Fibroblast of lung (primary cell): ENCODE data around the gene POLR2F. TPM values are rescaled to one million over a fixed set of nuclear protein-coding genes. Genes with fewer than 3 reads are reported as not detected.

Experiments
- DNase-seq, 2 donors: peaks; one replicate each; pipeline versions ENCODE4 v3.0.0 to v3.0.0-alpha.2; 2010; ENCODE audit warnings: low read depth in 2 of 2
- H2AFZ ChIP-seq: 2 replicates; pipeline ENCODE4 v1.5.1; 2012; ENCODE audit warnings: low read length, control low read depth, inconsistent platforms
- H3K27ac ChIP-seq: 2 replicates; pipeline ENCODE4 v1.5.1; 2011; ENCODE audit warnings: low read length, control low read depth; ENCODE audit not compliant: insufficient read depth
- H3K27me3 ChIP-seq: 2 replicates; pipeline ENCODE4 v1.5.1; 2011; ENCODE audit warnings: mild to moderate bottlenecking, low read length; ENCODE audit not compliant: control insufficient read depth, insufficient read depth
- H3K36me3 ChIP-seq: 2 replicates; pipeline ENCODE4 v1.5.1; 2011; ENCODE audit warnings: low read length; ENCODE audit not compliant: control insufficient read depth, insufficient read depth
- H3K4me1 ChIP-seq: 2 replicates; pipeline ENCODE4 v1.5.1; 2011; ENCODE audit warnings: low read length; ENCODE audit not compliant: control insufficient read depth, insufficient read depth; ENCODE audit errors: extremely low read depth
- H3K4me2 ChIP-seq: 2 replicates; pipeline ENCODE4 v1.5.1; 2011; ENCODE audit warnings: low read length, control low read depth; ENCODE audit not compliant: insufficient read depth; ENCODE audit errors: extremely low read depth
- H3K4me3 ChIP-seq, 4 experiments: fragments of 200-600 bp in 1 of 4; sonication (generic) in 1 of 4; replicated peaks in 1 of 4; 2 replicates each; pipeline ENCODE4 v1.5.1; 2011 to 2016; ENCODE audit warnings: low read length in 4 of 4, low read depth in 3 of 4, mild to moderate bottlenecking in 3 of 4, control low read depth in 2 of 4, inconsistent platforms in 1 of 4, mixed read lengths in 1 of 4; ENCODE audit not compliant: insufficient read depth in 1 of 4; ENCODE audit errors: control extremely low read depth in 1 of 4
- H3K79me2 ChIP-seq: 2 replicates; pipeline ENCODE4 v1.5.1; 2012; ENCODE audit warnings: mild to moderate bottlenecking, low read length, inconsistent platforms; ENCODE audit not compliant: control insufficient read depth, insufficient read depth
- H3K9ac ChIP-seq: 2 replicates; pipeline ENCODE4 v1.5.1; 2011; ENCODE audit warnings: mild to moderate bottlenecking, low read length, control low read depth; ENCODE audit not compliant: insufficient read depth
- H3K9me3 ChIP-seq: 2 replicates; pipeline ENCODE4 v1.5.1; 2012; ENCODE audit warnings: low read depth, low read length; ENCODE audit not compliant: control insufficient read depth, insufficient read depth
- H4K20me1 ChIP-seq: 2 replicates; pipeline ENCODE4 v1.5.1; 2011; ENCODE audit warnings: low read length; ENCODE audit not compliant: control insufficient read depth, insufficient read depth; ENCODE audit errors: extremely low read depth
- EZH2 ChIP-seq: IDR thresholded peaks from 2 replicates; pipeline ENCODE4 v1.5.1; 2012; ENCODE audit warnings: low read length, control low read depth, mild to moderate bottlenecking; ENCODE audit errors: missing control alignments
- polyA plus RNA-seq, 2 donors: library from polyadenylated mRNA; depleted of rRNA in 1 of 2; stranded (reverse) in 1 of 2; unstranded in 1 of 2; fragments of >200 nt; gene quantifications; 2 replicates each; pipeline ENCODE4 v1.2.1, GENCODE V29; 2011 to 2012; ENCODE audit warnings: missing spikeins in 1 of 2
- total RNA-seq: library from RNA; depleted of rRNA; stranded (reverse); fragments of >200 nt; gene quantifications from 2 replicates; pipeline ENCODE4 v1.2.1, GENCODE V29; 2014
- TF ChIP-seq, protein P1 (sequence below), 2 donors: IDR thresholded peaks in 1 of 2; conservative IDR thresholded peaks in 1 of 2; 1 replicate in 1 of 2; 2 replicates in 1 of 2; pipeline ENCODE4 v1.5.1; 2011 to 2012; ENCODE audit warnings: low read length in 2 of 2, control low read depth in 1 of 2, inconsistent platforms in 1 of 2, low read depth in 1 of 2, mild to moderate bottlenecking in 1 of 2

POLR2F gene
- total and polyA plus RNA-seq, 2 donors (not counting 1 experiment from before 2014, with no cell fraction given), result 31.9 to 82.0 TPM

DNA sequence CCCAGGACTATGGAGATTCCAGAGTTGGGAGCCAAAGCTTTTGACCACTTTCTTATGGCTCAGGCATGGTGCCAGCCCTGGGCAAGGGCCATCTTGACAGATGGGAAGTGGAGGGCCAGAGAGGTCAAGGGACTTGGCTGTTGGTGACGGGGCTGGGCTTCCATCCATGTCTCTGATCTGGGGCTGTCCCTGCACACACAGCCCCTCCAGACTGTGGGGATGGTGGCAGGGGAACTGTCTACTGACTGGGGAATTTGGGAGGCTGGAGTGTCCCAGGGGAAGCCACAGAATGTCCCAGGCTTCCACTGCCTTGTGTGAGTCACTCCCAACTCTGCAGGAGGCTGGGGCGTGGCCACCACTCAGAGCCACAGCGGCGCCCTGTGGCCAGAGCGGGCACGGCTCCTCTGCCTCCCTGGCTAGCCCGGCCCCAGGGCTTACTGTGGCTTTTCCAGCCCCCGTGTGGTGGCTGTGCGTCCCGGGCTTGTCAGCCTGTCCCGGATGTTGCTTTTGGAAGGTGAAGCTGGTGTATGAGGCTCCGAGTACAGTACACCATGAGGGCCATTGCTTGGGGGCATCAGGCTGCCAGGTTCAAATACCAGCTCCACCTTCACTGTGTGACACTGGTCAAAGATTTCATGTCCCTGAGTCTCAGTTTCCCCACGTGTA, 19.7 kb upstream of the POLR2F start:
- Histone ChIP-seq H3K9me3 (no peaks in the 10 kb centered on the region), H4K20me1 (no peaks in the 10 kb centered on the region), H3K9ac (peak overlapping the region; percentile 20), H3K4me3 (no peak overlapping the region), H3K79me2 (no peaks in the 10 kb centered on the region), H3K36me3 (peaks cover 37% of the 10 kb centered on the region), H3K4me1 (peaks cover 24% of the 10 kb centered on the region), H3K27me3 (no peaks in the 10 kb centered on the region), H2AFZ (no peak overlapping the region), H3K4me2 (peak overlapping the region; percentile 59), H3K27ac (peak overlapping the region; percentile 71)
- peak; percentile 87 to 89 for DNase-seq
- TF ChIP-seq, protein P1, sequence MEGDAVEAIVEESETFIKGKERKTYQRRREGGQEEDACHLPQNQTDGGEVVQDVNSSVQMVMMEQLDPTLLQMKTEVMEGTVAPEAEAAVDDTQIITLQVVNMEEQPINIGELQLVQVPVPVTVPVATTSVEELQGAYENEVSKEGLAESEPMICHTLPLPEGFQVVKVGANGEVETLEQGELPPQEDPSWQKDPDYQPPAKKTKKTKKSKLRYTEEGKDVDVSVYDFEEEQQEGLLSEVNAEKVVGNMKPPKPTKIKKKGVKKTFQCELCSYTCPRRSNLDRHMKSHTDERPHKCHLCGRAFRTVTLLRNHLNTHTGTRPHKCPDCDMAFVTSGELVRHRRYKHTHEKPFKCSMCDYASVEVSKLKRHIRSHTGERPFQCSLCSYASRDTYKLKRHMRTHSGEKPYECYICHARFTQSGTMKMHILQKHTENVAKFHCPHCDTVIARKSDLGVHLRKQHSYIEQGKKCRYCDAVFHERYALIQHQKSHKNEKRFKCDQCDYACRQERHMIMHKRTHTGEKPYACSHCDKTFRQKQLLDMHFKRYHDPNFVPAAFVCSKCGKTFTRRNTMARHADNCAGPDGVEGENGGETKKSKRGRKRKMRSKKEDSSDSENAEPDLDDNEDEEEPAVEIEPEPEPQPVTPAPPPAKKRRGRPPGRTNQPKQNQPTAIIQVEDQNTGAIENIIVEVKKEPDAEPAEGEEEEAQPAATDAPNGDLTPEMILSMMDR (conservative IDR thresholded peaks at IDR 0.05 in 1 of 2, IDR thresholded peaks at IDR 0.05 in 1 of 2; ENCODE audit: low read depth in 1 of 2, low read length in 2 of 2), result peak; percentile 94 to 96
- TF ChIP-seq EZH2, result no peak

DNA sequence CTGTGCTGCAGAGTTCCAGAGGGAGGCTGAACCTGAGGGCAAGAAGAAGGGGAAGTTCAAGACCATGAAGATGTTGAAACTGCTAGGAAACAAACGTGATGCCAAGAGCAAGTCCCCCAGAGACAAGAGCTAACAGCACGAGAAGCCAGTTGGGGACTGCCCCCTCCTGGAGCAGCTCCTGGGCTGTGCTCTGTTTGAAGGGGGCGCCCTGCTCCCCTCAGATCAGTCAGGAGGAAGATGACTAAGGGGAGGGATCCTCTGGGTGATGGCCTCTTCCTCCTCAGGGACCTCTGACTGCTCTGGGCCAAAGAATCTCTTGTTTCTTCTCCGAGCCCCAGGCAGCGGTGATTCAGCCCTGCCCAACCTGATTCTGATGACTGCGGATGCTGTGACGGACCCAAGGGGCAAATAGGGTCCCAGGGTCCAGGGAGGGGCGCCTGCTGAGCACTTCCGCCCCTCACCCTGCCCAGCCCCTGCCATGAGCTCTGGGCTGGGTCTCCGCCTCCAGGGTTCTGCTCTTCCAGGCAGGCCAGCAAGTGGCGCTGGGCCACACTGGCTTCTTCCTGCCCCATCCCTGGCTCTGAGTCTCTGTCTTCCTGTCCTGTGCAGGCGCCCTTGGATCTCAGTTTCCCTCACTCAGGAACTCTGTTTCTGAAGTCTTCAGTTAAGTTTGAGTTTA, 12.7 kb upstream of the POLR2F start:
- DNase-seq, result no peak
- no peak overlapping the region for H3K4me2 ChIP-seq
- no peaks in the 10 kb centered on the region for H3K27me3 ChIP-seq
- no peak overlapping the region for H3K4me3 ChIP-seq
- TF ChIP-seq EZH2, result no peak
- TF ChIP-seq, protein P1 (conservative IDR thresholded peaks at IDR 0.05 in 1 of 2, IDR thresholded peaks at IDR 0.05 in 1 of 2; ENCODE audit: low read depth in 1 of 2, low read length in 2 of 2), result no peak
- H3K4me1 ChIP-seq, result no peaks in the 10 kb centered on the region
- no peak overlapping the region for H3K27ac ChIP-seq
- H3K36me3 ChIP-seq, result peaks cover 23% of the 10 kb centered on the region
- no peak overlapping the region for H3K9ac ChIP-seq
- H3K79me2 ChIP-seq, result no peaks in the 10 kb centered on the region
- no peak overlapping the region for H2AFZ ChIP-seq
- no peaks in the 10 kb centered on the region for H4K20me1 ChIP-seq
- no peaks in the 10 kb centered on the region for H3K9me3 ChIP-seq

DNA sequence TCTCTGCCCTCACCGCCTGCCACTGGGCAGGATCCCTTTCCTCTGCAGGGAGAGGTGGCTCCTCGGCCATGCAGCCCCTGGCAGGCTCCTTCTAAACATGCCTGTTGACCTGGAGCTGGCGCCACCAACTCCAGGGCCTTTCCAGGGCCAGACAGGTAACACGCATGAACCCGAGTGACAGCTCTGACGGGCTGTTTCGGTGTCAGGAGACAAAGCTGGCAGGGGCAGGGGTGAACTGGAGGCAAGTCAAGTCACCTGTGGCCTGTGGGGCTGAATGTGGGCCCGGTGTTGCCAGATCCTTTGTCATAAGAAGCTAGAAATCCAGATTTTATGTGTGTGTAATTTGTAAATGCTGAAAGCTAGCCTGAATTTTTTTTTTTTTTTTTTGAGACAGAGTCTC, 11.4 kb upstream of the POLR2F start:
- no peaks in the 10 kb centered on the region for H4K20me1 ChIP-seq
- TF ChIP-seq, protein P1 (conservative IDR thresholded peaks at IDR 0.05 in 1 of 2, IDR thresholded peaks at IDR 0.05 in 1 of 2; ENCODE audit: low read depth in 1 of 2, low read length in 2 of 2), result no peak
- TF ChIP-seq EZH2, result no peak
- no peaks in the 10 kb centered on the region for H3K9me3 ChIP-seq
- no peak overlapping the region for H3K4me2 ChIP-seq
- no peaks in the 10 kb centered on the region for H3K27me3 ChIP-seq
- H3K79me2 ChIP-seq, result no peaks in the 10 kb centered on the region
- no peak overlapping the region for H3K9ac ChIP-seq
- no peak for DNase-seq
- no peaks in the 10 kb centered on the region for H3K4me1 ChIP-seq
- H2AFZ ChIP-seq, result no peak overlapping the region
- H3K36me3 ChIP-seq, result peaks cover 15% of the 10 kb centered on the region
- no peak overlapping the region for H3K27ac ChIP-seq
- no peak overlapping the region for H3K4me3 ChIP-seq
